A673 (cell line): Measurements from ENCODE around the gene NGDN.

Experiments used
- CTCF ChIP-seq: fragments of 300-800, 200-600 bp; sonication (generic); conservative IDR thresholded peaks from 2 replicates; pipeline ENCODE4 v1.5.1; 2017; ENCODE audit warnings: low read depth, mild to moderate bottlenecking, antibody characterized with exemption, low read length, moderate library complexity, mixed read lengths
- EZH2 ChIP-seq: fragments of 200-600 bp; sonication (generic); IDR thresholded peaks from 2 replicates; pipeline ENCODE4 v1.6.1; 2017; ENCODE audit warnings: borderline replicate concordance, low read depth, mild to moderate bottlenecking, mixed read lengths, antibody characterized with exemption, low read length; ENCODE audit not compliant: poor library complexity, severe bottlenecking

- TF ChIP-seq CTCF, result no peak
- TF ChIP-seq EZH2, result no peak
Measured at GRCh38 chr14:23443881-23444280, 25.6 kb upstream of the NGDN start.
